Measurements from ENCODE around the gene COPS7A.

Gene COPS7A

GRCh38 chr12:6751767-6752166, 27.9 kb downstream of the COPS7A start:
- DNase-seq (ENCODE audit: low spot score): no peak

GRCh38 chr12:6752167-6752920, 28.5 kb downstream of the COPS7A start:
- DNase-seq (ENCODE audit: low spot score): peak; percentile 83

GRCh38 chr12:6752921-6753771, 29.3 kb downstream of the COPS7A start, which contains the start of gene MLF2:
Gene MLF2, minus strand, starts transcription at chr12:6753141. Its CDS starts 807 bp downstream, at chr12:6752334.
- DNase-seq (ENCODE audit: low spot score): peak; percentile 100

GRCh38 chr12:6753772-6754356, 30.0 kb downstream of the COPS7A start:
- DNase-seq (ENCODE audit: low spot score): no peak

GRCh38 chr12:6754411-6754810, 30.6 kb downstream of the COPS7A start:
- DNase-seq (ENCODE audit: low spot score): no peak

- no peak for DNase-seq (ENCODE audit: low spot score)
These were observed 33.3 kb downstream of the COPS7A start for GRCh38 chr12:6757028-6757690.

GRCh38 chr12:6758506-6759095, 34.8 kb downstream of the COPS7A start:
- DNase-seq (ENCODE audit: low spot score): no peak

- no peak for DNase-seq (ENCODE audit: low spot score)
These were observed 35.9 kb downstream of the COPS7A start for GRCh38 chr12:6759741-6760140.

GRCh38 chr12:6763380-6763779, 39.5 kb downstream of the COPS7A start:
- no peak for DNase-seq (ENCODE audit: low spot score)

- DNase-seq (ENCODE audit: low spot score): peak; percentile 90
These were observed 40.4 kb downstream of the COPS7A start for GRCh38 chr12:6764011-6764828.

GRCh38 chr12:6765048-6765633, 41.3 kb downstream of the COPS7A start:
- DNase-seq (ENCODE audit: low spot score): no peak

GRCh38 chr12:6765634-6766581, 42.1 kb downstream of the COPS7A start, which contains the start of gene PTMS:
Gene PTMS, plus strand, starts transcription at chr12:6766363. Its CDS starts 343 bp downstream, at chr12:6766706.
- peak; percentile 84 for DNase-seq (ENCODE audit: low spot score)

- DNase-seq (ENCODE audit: low spot score): peak; percentile 74
These were observed 43.0 kb downstream of the COPS7A start for GRCh38 chr12:6766651-6767349.

GRCh38 chr12:6767353-6768319, 43.8 kb downstream of the COPS7A start:
- DNase-seq (ENCODE audit: low spot score): no peak

GRCh38 chr12:6768437-6768914, 44.6 kb downstream of the COPS7A start:
- DNase-seq (ENCODE audit: low spot score): no peak

- peak; percentile 67 for DNase-seq (ENCODE audit: low spot score)
These were observed 45.1 kb downstream of the COPS7A start for GRCh38 chr12:6768990-6769389.

- no peak for DNase-seq (ENCODE audit: low spot score)
These were observed 45.8 kb downstream of the COPS7A start for GRCh38 chr12:6769666-6770065.

Data from iPS-NIHi11 (cell line).